GM23338 (cell line): ENCODE results near the gene DECR2. TPM values are rescaled to one million over a fixed set of nuclear protein-coding genes. Genes with fewer than 3 reads are reported as not detected.
A peak's percentile ranks its signal among the peaks of the same experiment; 100 is the strongest.

Experiments used
- ATAC-seq: fragments of 200-7000 bp; cut with Tn5 transposase; 3 replicates; pipeline ENCODE4 v1.9.1; 2020
- DNase-seq: peaks from one replicate; pipeline ENCODE4 v3.0.0-alpha.2; 2015; ENCODE audit warnings: low spot score
- H2AFZ ChIP-seq: fragments of 200-600 bp; sonication (generic); 2 replicates; pipeline ENCODE4 v1.8.0; 2016; ENCODE audit warnings: antibody characterized with exemption, mild to moderate bottlenecking, moderate library complexity
- H3F3A ChIP-seq: fragments of 200-600 bp; sonication (generic); replicated peaks from 2 replicates; pipeline ENCODE4 v1.8.0; 2017; ENCODE audit warnings: antibody characterized with exemption, mixed run types, low read depth
- H3K27ac ChIP-seq: fragments of 200-600 bp; sonication (generic); 2 replicates; pipeline ENCODE4 v1.6.1; 2016; ENCODE audit warnings: low read depth
- H3K27me3 ChIP-seq: fragments of 200-600 bp; sonication (generic); 2 replicates; pipeline ENCODE4 v1.8.0; 2016; ENCODE audit warnings: mild to moderate bottlenecking, mixed run types, moderate library complexity; ENCODE audit not compliant: insufficient read depth
- H3K36me3 ChIP-seq: fragments of 200-600 bp; sonication (generic); 2 replicates; pipeline ENCODE4 v1.8.0; 2016; ENCODE audit warnings: mild to moderate bottlenecking; ENCODE audit not compliant: insufficient read depth
- H3K4me1 ChIP-seq: fragments of 200-600 bp; sonication (generic); 2 replicates; pipeline ENCODE4 v1.8.0; 2016; ENCODE audit warnings: mild to moderate bottlenecking, moderate library complexity; ENCODE audit not compliant: insufficient read depth
- H3K4me2 ChIP-seq: fragments of 200-600 bp; sonication (generic); 2 replicates; pipeline ENCODE4 v1.7.1; 2017; ENCODE audit warnings: mixed run types
- H3K4me3 ChIP-seq: fragments of 200-600 bp; sonication (generic); 2 replicates; pipeline ENCODE4 v1.6.1; 2016; ENCODE audit warnings: mixed run types
- H3K79me2 ChIP-seq: fragments of 200-600 bp; sonication (generic); replicated peaks from 2 replicates; pipeline ENCODE4 v1.8.0; 2017; ENCODE audit warnings: mild to moderate bottlenecking; ENCODE audit not compliant: insufficient read depth
- H3K9me2 ChIP-seq: fragments of 200-600 bp; sonication (generic); 2 replicates; pipeline ENCODE4 v1.8.0; 2017; ENCODE audit not compliant: insufficient read depth
- H4K20me1 ChIP-seq: fragments of 200-600 bp; sonication (generic); replicated peaks from 2 replicates; pipeline ENCODE4 v1.8.0; 2017; ENCODE audit warnings: mild to moderate bottlenecking; ENCODE audit not compliant: insufficient read depth
- H3K27ac Mint-ChIP-seq: 2 replicates; pipeline ENCODE4 v1.8.0; 2020; ENCODE audit warnings: inconsistent platforms, mild to moderate bottlenecking, moderate library complexity, mixed read lengths
- H3K27me3 Mint-ChIP-seq: 3 replicates; pipeline ENCODE4 v1.8.0; 2022; ENCODE audit warnings: low read depth, mild to moderate bottlenecking, moderate library complexity, mixed read lengths, inconsistent platforms; ENCODE audit not compliant: insufficient read depth, poor library complexity
- H3K36me3 Mint-ChIP-seq: 3 replicates; pipeline ENCODE4 v1.8.0; 2021; ENCODE audit warnings: low read depth, mild to moderate bottlenecking, inconsistent platforms, moderate library complexity, mixed read lengths
- H3K4me1 Mint-ChIP-seq: 3 replicates; pipeline ENCODE4 v1.8.0; 2020; ENCODE audit warnings: mild to moderate bottlenecking, inconsistent platforms, mixed read lengths
- H3K4me3 Mint-ChIP-seq: 3 replicates; pipeline ENCODE4 v1.8.0; 2021; ENCODE audit warnings: moderate library complexity, mild to moderate bottlenecking, inconsistent platforms, mixed read lengths
- H3K9me3 Mint-ChIP-seq: 3 replicates; pipeline ENCODE4 v1.8.0; 2020; ENCODE audit warnings: moderate library complexity, mild to moderate bottlenecking, inconsistent platforms, mixed read lengths
- CREB1 ChIP-seq: fragments of 250-450 bp; sonication (Bioruptor Pico); IDR thresholded peaks from 2 replicates; pipeline ENCODE4 v1.5.0; 2020; ENCODE audit warnings: low read depth, mild to moderate bottlenecking, moderate library complexity
- CTCF ChIP-seq, 2 experiments: fragments of 200-600 bp in 1 of 2; sonication (generic) in 1 of 2; conservative IDR thresholded peaks; 2 replicates each; pipeline versions ENCODE4 v1.5.1 to v1.6.1; 2016 to 2017; ENCODE audit warnings: antibody characterized with exemption in 2 of 2, low read depth in 2 of 2, mild to moderate bottlenecking in 2 of 2, moderate library complexity in 1 of 2
- EZH2 ChIP-seq: fragments of 200-600 bp; sonication (generic); IDR thresholded peaks from one replicate; pipeline ENCODE4 v1.8.0; 2017; ENCODE audit warnings: antibody characterized with exemption, mild to moderate bottlenecking, low read depth; ENCODE audit not compliant: unreplicated experiment
- EZH2phosphoT487 ChIP-seq: fragments of 200-600 bp; sonication (generic); IDR thresholded peaks from one replicate; pipeline ENCODE4 v1.8.1; 2018; ENCODE audit warnings: antibody characterized with exemption; ENCODE audit not compliant: unreplicated experiment
- JUNB ChIP-seq: IDR thresholded peaks from one replicate; pipeline ENCODE4 v1.6.1; 2016; ENCODE audit warnings: antibody characterized with exemption; ENCODE audit not compliant: unreplicated experiment
- NANOG ChIP-seq: IDR thresholded peaks from 2 replicates; pipeline ENCODE4 v1.6.1; 2016; ENCODE audit warnings: antibody characterized with exemption, borderline replicate concordance
- POLR2AphosphoS5 ChIP-seq: IDR thresholded peaks from 2 replicates; pipeline ENCODE4 v1.6.1; 2016; ENCODE audit warnings: antibody characterized with exemption, low read depth
- STAT1 ChIP-seq: IDR thresholded peaks from one replicate; pipeline ENCODE4 v1.6.1; 2016; ENCODE audit warnings: antibody characterized with exemption; ENCODE audit not compliant: unreplicated experiment
- ZNF114 ChIP-seq: fragments of 250-450 bp; sonication (Bioruptor Pico); IDR thresholded peaks from 2 replicates; pipeline ENCODE4 v1.5.0; 2020; ENCODE audit warnings: mild to moderate bottlenecking, moderate library complexity
- ZNF331 ChIP-seq: fragments of 250-450 bp; sonication (Bioruptor Pico); IDR thresholded peaks from 2 replicates; pipeline ENCODE4 v1.5.0; 2020; ENCODE audit warnings: low read depth, mild to moderate bottlenecking, moderate library complexity
- ZNF462 ChIP-seq: fragments of 250-450 bp; sonication (Bioruptor Pico); IDR thresholded peaks from 2 replicates; pipeline ENCODE4 v1.5.0; 2020; ENCODE audit warnings: mild to moderate bottlenecking, moderate library complexity
- polyA plus RNA-seq: library from polyadenylated mRNA; unstranded; fragments of >200 nt; fragmentation: Nextera tagmentation; extraction: Ambion mirVana; gene quantifications from 2 replicates; pipeline ENCODE4 v1.2.1, GENCODE V29; 2016
- total RNA-seq: library from RNA; depleted of rRNA; stranded (reverse); fragments of >200 nt; shearing (Covaris generic); gene quantifications from 2 replicates; pipeline ENCODE4 v1.2.3, GENCODE V29; 2014
- TF ChIP-seq, protein P1 (sequence below): IDR thresholded peaks from one replicate; pipeline ENCODE4 v1.6.1; 2018; ENCODE audit warnings: antibody characterized with exemption; ENCODE audit not compliant: unreplicated experiment
- TF ChIP-seq, protein P2 (sequence below): IDR thresholded peaks from 2 replicates; pipeline ENCODE4 v1.6.1; 2016; ENCODE audit warnings: antibody characterized with exemption

Gene DECR2
- total and polyA plus RNA-seq, 2 experiments from 2014 or later = 20.3 to 26.9 TPM

- peaks cover 10% of the 10 kb centered on the region; the same call in 2 of the 3 replicates for H3K36me3 Mint-ChIP-seq
- peaks cover 14% of the 10 kb centered on the region for H3K4me1 ChIP-seq
- no peak overlapping the region for H3K27ac ChIP-seq
- DNase-seq = no peak
- peaks cover 19% of the 10 kb centered on the region for H3F3A ChIP-seq
- TF ChIP-seq POLR2AphosphoS5 = no peak
- TF ChIP-seq EZH2 = no peak
- TF ChIP-seq ZNF331 (CRISPR knock-in tag) = no peak
- TF ChIP-seq, protein P1, sequence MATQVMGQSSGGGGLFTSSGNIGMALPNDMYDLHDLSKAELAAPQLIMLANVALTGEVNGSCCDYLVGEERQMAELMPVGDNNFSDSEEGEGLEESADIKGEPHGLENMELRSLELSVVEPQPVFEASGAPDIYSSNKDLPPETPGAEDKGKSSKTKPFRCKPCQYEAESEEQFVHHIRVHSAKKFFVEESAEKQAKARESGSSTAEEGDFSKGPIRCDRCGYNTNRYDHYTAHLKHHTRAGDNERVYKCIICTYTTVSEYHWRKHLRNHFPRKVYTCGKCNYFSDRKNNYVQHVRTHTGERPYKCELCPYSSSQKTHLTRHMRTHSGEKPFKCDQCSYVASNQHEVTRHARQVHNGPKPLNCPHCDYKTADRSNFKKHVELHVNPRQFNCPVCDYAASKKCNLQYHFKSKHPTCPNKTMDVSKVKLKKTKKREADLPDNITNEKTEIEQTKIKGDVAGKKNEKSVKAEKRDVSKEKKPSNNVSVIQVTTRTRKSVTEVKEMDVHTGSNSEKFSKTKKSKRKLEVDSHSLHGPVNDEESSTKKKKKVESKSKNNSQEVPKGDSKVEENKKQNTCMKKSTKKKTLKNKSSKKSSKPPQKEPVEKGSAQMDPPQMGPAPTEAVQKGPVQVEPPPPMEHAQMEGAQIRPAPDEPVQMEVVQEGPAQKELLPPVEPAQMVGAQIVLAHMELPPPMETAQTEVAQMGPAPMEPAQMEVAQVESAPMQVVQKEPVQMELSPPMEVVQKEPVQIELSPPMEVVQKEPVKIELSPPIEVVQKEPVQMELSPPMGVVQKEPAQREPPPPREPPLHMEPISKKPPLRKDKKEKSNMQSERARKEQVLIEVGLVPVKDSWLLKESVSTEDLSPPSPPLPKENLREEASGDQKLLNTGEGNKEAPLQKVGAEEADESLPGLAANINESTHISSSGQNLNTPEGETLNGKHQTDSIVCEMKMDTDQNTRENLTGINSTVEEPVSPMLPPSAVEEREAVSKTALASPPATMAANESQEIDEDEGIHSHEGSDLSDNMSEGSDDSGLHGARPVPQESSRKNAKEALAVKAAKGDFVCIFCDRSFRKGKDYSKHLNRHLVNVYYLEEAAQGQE = no peak
- TF ChIP-seq, protein P2, sequence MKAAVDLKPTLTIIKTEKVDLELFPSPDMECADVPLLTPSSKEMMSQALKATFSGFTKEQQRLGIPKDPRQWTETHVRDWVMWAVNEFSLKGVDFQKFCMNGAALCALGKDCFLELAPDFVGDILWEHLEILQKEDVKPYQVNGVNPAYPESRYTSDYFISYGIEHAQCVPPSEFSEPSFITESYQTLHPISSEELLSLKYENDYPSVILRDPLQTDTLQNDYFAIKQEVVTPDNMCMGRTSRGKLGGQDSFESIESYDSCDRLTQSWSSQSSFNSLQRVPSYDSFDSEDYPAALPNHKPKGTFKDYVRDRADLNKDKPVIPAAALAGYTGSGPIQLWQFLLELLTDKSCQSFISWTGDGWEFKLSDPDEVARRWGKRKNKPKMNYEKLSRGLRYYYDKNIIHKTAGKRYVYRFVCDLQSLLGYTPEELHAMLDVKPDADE = no peak
- TF ChIP-seq CREB1 (CRISPR knock-in tag) = no peak
- TF ChIP-seq STAT1 = no peak
- TF ChIP-seq EZH2phosphoT487 = no peak
- TF ChIP-seq JUNB = no peak
- TF ChIP-seq ZNF114 = no peak
- TF ChIP-seq CTCF (conservative IDR thresholded peaks at IDR 0.05; ENCODE audit: low read depth in 2 of 2) = no peak
- no peak for TF ChIP-seq ZNF462 (CRISPR knock-in tag)
- no peak for TF ChIP-seq NANOG
- H3K4me1 Mint-ChIP-seq = peaks cover 20% of the 10 kb centered on the region
- H3K9me2 ChIP-seq = no peaks in the 10 kb centered on the region
- H3K27ac Mint-ChIP-seq = no peak overlapping the region
- H3K4me3 Mint-ChIP-seq = peak overlapping the region; percentile 45; the same call in 2 of the 3 replicates
- H3K36me3 ChIP-seq = peaks cover 3% of the 10 kb centered on the region; the same call in 1 of the 2 replicates
- peaks cover 29% of the 10 kb centered on the region for H3K79me2 ChIP-seq
- ATAC-seq = no peak
- peak overlapping the region; percentile 90; the same call in 1 of the 2 replicates for H3K4me2 ChIP-seq
- peaks cover 18% of the 10 kb centered on the region for H3K27me3 Mint-ChIP-seq
- H3K9me3 Mint-ChIP-seq = no peaks in the 10 kb centered on the region; the same call in 2 of the 3 replicates
- no peak overlapping the region for H2AFZ ChIP-seq
- peaks cover 5% of the 10 kb centered on the region for H4K20me1 ChIP-seq
- peak overlapping the region; percentile 95; the same call in 1 of the 2 replicates for H3K4me3 ChIP-seq
- no peaks in the 10 kb centered on the region for H3K27me3 ChIP-seq
These were observed 22.9 kb upstream of the DECR2 start for GRCh38 chr16:378821-379182.
